GM19240 (cell line): ENCODE data around the gene ZNF454.

Source experiments
- DNase-seq: peaks from one replicate; pipeline ENCODE4 v3.0.0; 2011; ENCODE audit warnings: low spot score; ENCODE audit not compliant: insufficient read length

Gene ZNF454

DNA sequence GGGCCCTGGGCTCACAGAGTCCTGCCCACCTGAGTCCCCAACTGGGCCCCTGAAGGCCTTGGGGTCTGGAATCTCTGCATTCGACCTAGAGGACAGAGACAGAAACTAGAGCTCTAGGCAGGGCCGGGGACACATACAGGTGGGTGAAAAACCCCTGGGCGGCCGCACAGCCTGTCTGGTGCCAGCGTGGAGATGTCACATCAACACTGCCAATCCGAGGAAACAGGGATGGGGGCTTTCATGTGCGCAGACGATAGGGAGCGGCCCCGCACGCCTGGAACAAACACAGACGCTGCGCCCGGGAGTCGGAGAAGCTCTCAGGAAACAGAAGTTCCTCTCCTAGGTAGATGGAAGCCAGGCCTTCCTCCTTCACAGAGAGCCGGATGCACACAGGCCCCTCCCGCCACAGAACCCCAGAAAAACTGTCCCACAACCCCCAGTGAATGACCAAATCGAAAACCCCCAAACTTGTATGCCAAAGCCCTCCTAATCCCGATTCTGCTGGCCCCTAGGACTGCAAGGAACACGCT lies 52.3 kb downstream of the ZNF454 start:
- no peak for DNase-seq

- DNase-seq, result no peak
These were observed 53.1 kb downstream of the ZNF454 start for GRCh38 chr5:178993955-178994579.

DNA sequence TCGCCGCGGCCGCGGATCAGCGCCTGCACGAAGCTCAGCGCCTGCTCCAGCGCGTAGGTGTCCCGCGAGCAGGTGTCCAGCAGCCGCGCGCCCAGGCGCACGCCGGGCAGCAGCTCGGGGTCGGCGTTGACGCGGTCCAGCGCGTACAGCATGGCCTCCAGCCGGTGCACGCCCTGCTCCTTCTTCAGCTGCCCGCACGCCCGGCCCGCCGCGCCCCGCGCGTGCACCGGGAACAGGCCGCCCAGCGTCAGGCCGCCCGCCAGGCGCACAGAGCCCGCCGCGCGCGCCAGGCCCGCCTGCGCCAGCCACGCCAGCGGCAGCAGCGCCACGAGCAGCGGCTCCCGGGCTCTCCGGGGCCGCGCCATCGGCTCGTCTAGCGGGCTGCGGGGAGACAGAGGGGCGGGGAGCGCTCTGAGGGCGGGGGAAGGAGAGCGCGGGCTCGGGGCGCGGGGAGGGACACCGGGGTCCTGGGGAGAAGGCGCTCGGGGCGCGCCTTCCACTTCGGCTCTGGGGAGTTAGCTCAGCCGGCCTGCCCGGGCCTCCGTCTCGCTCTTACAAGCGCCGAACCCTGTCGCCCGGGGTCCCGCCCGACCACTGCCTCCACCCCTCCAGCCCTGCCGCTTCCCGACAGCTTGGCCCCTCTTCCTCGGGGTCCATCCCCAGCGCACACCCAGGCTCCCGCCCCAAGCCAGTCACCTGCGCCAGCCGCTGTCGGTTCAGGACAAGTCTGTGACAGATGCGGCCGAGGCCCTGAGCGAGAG lies 53.8 kb downstream of the ZNF454 start, which contains the start of gene GRM6:
GRM6 (minus strand) TSS at position 741 of the 761 bp plus-strand sequence; CDS start at position 365, 376 bp downstream.
- no peak for DNase-seq

GRCh38 chr5:178995341-178995690 lies 54.3 kb downstream of the ZNF454 start:
- no peak for DNase-seq

GRCh38 chr5:178996156-178996555 lies 55.2 kb downstream of the ZNF454 start:
- DNase-seq, result no peak

- no peak for DNase-seq
These were observed 56.2 kb downstream of the ZNF454 start for GRCh38 chr5:178997191-178997590.

- DNase-seq, result no peak
These were observed 57.4 kb downstream of the ZNF454 start for GRCh38 chr5:178998441-178998840.

- no peak for DNase-seq
These were observed 65.6 kb downstream of the ZNF454 start for GRCh38 chr5:179006564-179006963.

GRCh38 chr5:179008667-179009066 lies 67.7 kb downstream of the ZNF454 start:
- no peak for DNase-seq
